HCT116 (cell line): ENCODE data around the gene CDK5RAP2.

Experiments
- CTCF ChIP-seq, 3 experiments: fragments of 200-600 bp in 1 of 3; sonication (generic) in 1 of 3; IDR thresholded peaks in 2 of 3; conservative IDR thresholded peaks in 1 of 3; 2 replicates each; pipeline ENCODE4 v1.5.1; 2012 to 2017; ENCODE audit warnings: low read depth in 2 of 3, low read length in 2 of 3, antibody characterized with exemption in 1 of 3, borderline replicate concordance in 1 of 3, control low read depth in 1 of 3, mild to moderate bottlenecking in 1 of 3, mixed read lengths in 1 of 3, mixed run types in 1 of 3, moderate library complexity in 1 of 3; ENCODE audit not compliant: insufficient read depth in 1 of 3
- POLR2A ChIP-seq: IDR thresholded peaks from 2 replicates; pipeline ENCODE4 v1.7.0; 2011; ENCODE audit warnings: borderline replicate concordance; ENCODE audit not compliant: insufficient read depth, insufficient read length; ENCODE audit errors: extremely low read depth
- POLR2AphosphoS5 ChIP-seq: IDR thresholded peaks from 2 replicates; pipeline ENCODE4 v1.6.1; 2011; ENCODE audit warnings: mild to moderate bottlenecking, low read depth, low read length, moderate library complexity
- SIN3A ChIP-seq: IDR thresholded peaks from 2 replicates; pipeline ENCODE4 v1.6.1; 2012; ENCODE audit warnings: low read depth
- SP1 ChIP-seq: IDR thresholded peaks from 2 replicates; pipeline ENCODE4 v1.6.1; 2012; ENCODE audit warnings: low read depth

- no peak for TF ChIP-seq CTCF (IDR thresholded peaks at IDR 0.05 in 2 of 3, conservative IDR thresholded peaks at IDR 0.05 in 1 of 3; ENCODE audit: borderline replicate concordance in 1 of 3, insufficient read depth in 1 of 3, low read depth in 2 of 3, low read length in 2 of 3)
- no peak for TF ChIP-seq POLR2A
- TF ChIP-seq POLR2AphosphoS5 = no peak; the same call in 1 of the 2 replicates
- no peak for TF ChIP-seq SP1
- TF ChIP-seq SIN3A = no peak
Measured at GRCh38 chr9:120385606-120386389, 194.2 kb downstream of the CDK5RAP2 start.
